ENCODE data around the gene PTPRK.

DNA sequence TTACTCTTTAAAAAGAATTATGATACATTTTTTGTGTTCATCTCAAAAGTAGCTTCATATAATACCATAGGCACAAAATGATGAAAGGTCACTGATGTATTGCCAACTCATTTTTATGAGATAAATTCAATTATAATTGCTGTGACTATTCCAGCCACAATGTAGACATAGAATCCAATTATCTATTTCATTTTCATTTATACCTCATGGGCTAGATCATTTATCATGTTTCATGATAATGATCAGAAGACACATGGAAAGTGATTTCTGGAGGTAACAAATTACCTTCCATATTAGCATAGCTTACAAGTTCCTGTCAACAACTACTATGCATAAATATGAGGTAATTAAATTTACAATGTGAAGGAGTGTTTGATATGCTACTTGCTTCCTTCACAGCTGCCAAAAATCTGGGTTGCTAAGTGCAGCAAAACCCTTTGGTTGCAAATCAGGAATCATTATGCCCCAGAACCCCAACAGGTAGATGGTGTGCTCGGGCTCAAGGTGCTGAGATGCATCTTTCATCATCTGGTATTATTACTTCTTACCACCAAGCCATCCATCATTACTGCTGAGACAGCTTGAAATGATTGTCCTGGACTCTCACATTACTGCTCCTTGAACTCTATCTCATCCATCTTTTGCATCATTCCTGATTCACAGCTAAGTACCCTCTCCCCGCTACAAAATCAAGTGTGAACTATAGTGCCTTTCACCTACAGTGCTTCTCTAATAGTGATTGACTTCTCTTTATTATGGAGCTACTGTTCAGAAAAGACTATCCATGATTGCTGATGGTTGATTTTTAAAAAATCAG is 313.6 kb downstream of the PTPRK start:
- TF ChIP-seq JUND (IDR thresholded peaks at IDR 0.05; ENCODE audit: low read length), result no peak
- TF ChIP-seq CTCF (IDR thresholded peaks at IDR 0.05; ENCODE audit: control extremely low read depth in 1 of 3, insufficient read depth in 1 of 3, low read depth in 1 of 3, low read length in 3 of 3), result no peak
- no peak for TF ChIP-seq EGR1 (IDR thresholded peaks at IDR 0.05; ENCODE audit: borderline replicate concordance, low read depth, low read length)
- TF ChIP-seq BRCA1 (IDR thresholded peaks at IDR 0.05; ENCODE audit: low read depth, low read length), result no peak
- TF ChIP-seq EZH2 (IDR thresholded peaks at IDR 0.05; ENCODE audit: low read depth, low read length, severe bottlenecking), result no peak
- no peak for TF ChIP-seq POLR2A (IDR thresholded peaks at IDR 0.05; ENCODE audit: control extremely low read depth in 1 of 2, low read depth in 2 of 2, low read length in 2 of 2)
- TF ChIP-seq, protein P1, sequence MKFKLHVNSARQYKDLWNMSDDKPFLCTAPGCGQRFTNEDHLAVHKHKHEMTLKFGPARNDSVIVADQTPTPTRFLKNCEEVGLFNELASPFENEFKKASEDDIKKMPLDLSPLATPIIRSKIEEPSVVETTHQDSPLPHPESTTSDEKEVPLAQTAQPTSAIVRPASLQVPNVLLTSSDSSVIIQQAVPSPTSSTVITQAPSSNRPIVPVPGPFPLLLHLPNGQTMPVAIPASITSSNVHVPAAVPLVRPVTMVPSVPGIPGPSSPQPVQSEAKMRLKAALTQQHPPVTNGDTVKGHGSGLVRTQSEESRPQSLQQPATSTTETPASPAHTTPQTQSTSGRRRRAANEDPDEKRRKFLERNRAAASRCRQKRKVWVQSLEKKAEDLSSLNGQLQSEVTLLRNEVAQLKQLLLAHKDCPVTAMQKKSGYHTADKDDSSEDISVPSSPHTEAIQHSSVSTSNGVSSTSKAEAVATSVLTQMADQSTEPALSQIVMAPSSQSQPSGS (IDR thresholded peaks at IDR 0.05; ENCODE audit: low read length), result no peak
- no peak for TF ChIP-seq RFX5 (IDR thresholded peaks at IDR 0.05; ENCODE audit: borderline replicate concordance, low read depth, low read length)
- TF ChIP-seq RAD21 (IDR thresholded peaks at IDR 0.05 in 1 of 2, conservative IDR thresholded peaks at IDR 0.05 in 1 of 2; ENCODE audit: low read depth in 2 of 2, low read length in 2 of 2), result no peak
- no peak for TF ChIP-seq KDM4A (IDR thresholded peaks at IDR 0.05; ENCODE audit: low read depth, low read length, severe bottlenecking)
- no peak for TF ChIP-seq GABPA (IDR thresholded peaks at IDR 0.05; ENCODE audit: borderline replicate concordance, insufficient read depth, low read length)
